ENCODE measurements around the gene EXOC6. TPM values are rescaled to one million over a fixed set of nuclear protein-coding genes. Genes with fewer than 3 reads are reported as not detected.

Gene EXOC6
- total RNA-seq, 1 donor from 2014 or later, result 25.6 TPM

- Histone ChIP-seq H3K9me3 (ENCODE audit: low read depth) (no peaks in the 10 kb centered on the region), H2AFZ (replicated peaks) (no peak overlapping the region), H3F3A (ENCODE audit: low read depth) (peaks cover 21% of the 10 kb centered on the region), H3K4me3 (no peak overlapping the region), H4K20me1 (ENCODE audit: low read depth) (peaks cover 8% of the 10 kb centered on the region), H3K36me3 (no peaks in the 10 kb centered on the region), H3K9ac (no peak overlapping the region), H3K79me2 (ENCODE audit: low read depth) (no peaks in the 10 kb centered on the region), H3K27me3 (no peaks in the 10 kb centered on the region), H3K27ac (no peak overlapping the region), H3K4me1 (peaks cover 24% of the 10 kb centered on the region), H3K4me2 (peak overlapping the region; percentile 17)
- no peak overlapping the region for H3K27ac Mint-ChIP-seq
- H3K36me3 Mint-ChIP-seq, result peaks cover 11% of the 10 kb centered on the region
- peak; percentile 72 for DNase-seq (ENCODE audit: low spot score)
- H3K27me3 Mint-ChIP-seq (ENCODE audit: insufficient read depth, low read depth), result peaks cover 2% of the 10 kb centered on the region
- H3K4me3 Mint-ChIP-seq, result no peak overlapping the region
- TF ChIP-seq CTCF (IDR thresholded peaks at IDR 0.05) (peak; percentile 72), EZH2 (IDR thresholded peaks at IDR 0.05) (no peak), EZH2phosphoT487 (IDR thresholded peaks at IDR 0.05) (no peak)
- no peaks in the 10 kb centered on the region for H3K9me3 Mint-ChIP-seq
- peaks cover 37% of the 10 kb centered on the region for H3K4me1 Mint-ChIP-seq
These were observed 66.4 kb downstream of the EXOC6 start for GRCh38 chr10:92914478-92915325.

- H3K4me3 ChIP-seq, result no peak overlapping the region
- no peak overlapping the region for H2AFZ ChIP-seq (replicated peaks)
- H3K27me3 ChIP-seq, result no peaks in the 10 kb centered on the region
- no peak for TF ChIP-seq CTCF (IDR thresholded peaks at IDR 0.05)
- TF ChIP-seq EZH2phosphoT487 (IDR thresholded peaks at IDR 0.05), result no peak
- TF ChIP-seq EZH2 (IDR thresholded peaks at IDR 0.05), result no peak
- peaks cover 21% of the 10 kb centered on the region for H3F3A ChIP-seq (ENCODE audit: low read depth)
- no peak for DNase-seq (ENCODE audit: low spot score)
- Mint-ChIP-seq H3K4me3 (no peak overlapping the region), H3K4me1 (peaks cover 37% of the 10 kb centered on the region), H3K27ac (no peak overlapping the region), H3K36me3 (peaks cover 16% of the 10 kb centered on the region), H3K9me3 (peaks cover 4% of the 10 kb centered on the region), H3K27me3 (ENCODE audit: insufficient read depth, low read depth) (peaks cover 2% of the 10 kb centered on the region)
- H3K4me1 ChIP-seq, result peaks cover 24% of the 10 kb centered on the region
- H3K79me2 ChIP-seq (ENCODE audit: low read depth), result no peaks in the 10 kb centered on the region
- H3K9me3 ChIP-seq (ENCODE audit: low read depth), result no peaks in the 10 kb centered on the region
- H3K9ac ChIP-seq, result no peak overlapping the region
- peaks cover 9% of the 10 kb centered on the region for H3K36me3 ChIP-seq
- H3K4me2 ChIP-seq, result no peak overlapping the region
- H4K20me1 ChIP-seq (ENCODE audit: low read depth), result peaks cover 8% of the 10 kb centered on the region
- no peak overlapping the region for H3K27ac ChIP-seq
These were observed 67.6 kb downstream of the EXOC6 start for GRCh38 chr10:92915892-92916291.

GRCh38 chr10:92916433-92916832 is 68.1 kb downstream of the EXOC6 start:
- Histone ChIP-seq H2AFZ (replicated peaks) (no peak overlapping the region), H3K4me3 (no peak overlapping the region), H3K9ac (no peak overlapping the region), H3K27me3 (no peaks in the 10 kb centered on the region), H3F3A (ENCODE audit: low read depth) (peaks cover 21% of the 10 kb centered on the region), H3K9me3 (ENCODE audit: low read depth) (no peaks in the 10 kb centered on the region), H4K20me1 (ENCODE audit: low read depth) (peaks cover 8% of the 10 kb centered on the region), H3K79me2 (ENCODE audit: low read depth) (no peaks in the 10 kb centered on the region), H3K4me1 (peaks cover 24% of the 10 kb centered on the region), H3K4me2 (no peak overlapping the region), H3K36me3 (peaks cover 9% of the 10 kb centered on the region), H3K27ac (no peak overlapping the region)
- H3K4me3 Mint-ChIP-seq, result no peak overlapping the region
- peak; percentile 28 for DNase-seq (ENCODE audit: low spot score)
- no peak for TF ChIP-seq EZH2 (IDR thresholded peaks at IDR 0.05)
- TF ChIP-seq CTCF (IDR thresholded peaks at IDR 0.05), result no peak
- no peak for TF ChIP-seq EZH2phosphoT487 (IDR thresholded peaks at IDR 0.05)
- H3K9me3 Mint-ChIP-seq, result peaks cover 6% of the 10 kb centered on the region
- peaks cover 2% of the 10 kb centered on the region for H3K27me3 Mint-ChIP-seq (ENCODE audit: insufficient read depth, low read depth)
- H3K27ac Mint-ChIP-seq, result no peak overlapping the region
- H3K36me3 Mint-ChIP-seq, result peaks cover 16% of the 10 kb centered on the region
- H3K4me1 Mint-ChIP-seq, result peaks cover 37% of the 10 kb centered on the region
